NCI-H446 (cell line): ENCODE data around the gene MEGF11.

Source experiments
- DNase-seq, 2 experiments: peaks; one replicate each; lab custom pipeline; 2025; lab: John Stamatoyannopoulos, UW

Gene MEGF11

DNA sequence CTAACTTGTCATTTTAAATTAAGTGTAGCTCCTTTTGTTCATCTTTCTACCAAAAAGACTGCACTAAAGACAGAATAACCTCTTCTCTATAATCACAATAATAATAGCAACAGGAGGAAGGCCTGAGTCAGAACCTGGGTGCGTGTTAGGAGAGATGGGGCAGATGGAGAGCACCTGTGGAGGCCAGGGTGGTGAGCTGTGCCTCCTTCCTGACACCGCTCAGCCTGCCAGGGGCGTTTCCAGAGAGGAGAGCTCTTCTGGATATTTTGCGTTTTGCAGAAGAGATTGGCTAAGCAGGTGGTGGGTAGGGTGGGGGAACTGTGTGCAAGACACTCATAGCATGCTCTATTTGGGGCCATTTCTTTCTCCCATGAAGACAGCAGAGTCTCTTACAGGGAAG is 83.5 kb downstream of the MEGF11 start:
- no peak for DNase-seq

DNA sequence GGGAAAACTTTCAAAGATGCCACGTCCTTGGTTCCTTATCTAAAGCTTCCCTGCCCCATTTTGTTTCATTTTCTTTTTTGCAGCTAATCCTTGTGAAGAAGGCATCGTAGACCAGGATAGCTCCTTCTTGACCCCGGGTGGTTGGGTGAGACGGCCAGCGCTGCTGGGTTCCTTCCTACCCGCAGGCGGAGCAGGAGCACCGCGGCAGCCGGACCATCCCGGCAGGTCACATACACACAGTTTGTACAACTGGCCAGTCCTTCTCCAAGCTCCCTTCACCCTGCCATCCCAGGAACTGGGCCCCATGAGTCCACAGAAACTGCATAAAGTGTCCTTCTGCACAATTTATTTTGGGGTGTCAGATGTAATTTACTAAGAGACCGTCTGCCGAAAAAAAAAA is 83.9 kb downstream of the MEGF11 start:
- no peak for DNase-seq

DNA sequence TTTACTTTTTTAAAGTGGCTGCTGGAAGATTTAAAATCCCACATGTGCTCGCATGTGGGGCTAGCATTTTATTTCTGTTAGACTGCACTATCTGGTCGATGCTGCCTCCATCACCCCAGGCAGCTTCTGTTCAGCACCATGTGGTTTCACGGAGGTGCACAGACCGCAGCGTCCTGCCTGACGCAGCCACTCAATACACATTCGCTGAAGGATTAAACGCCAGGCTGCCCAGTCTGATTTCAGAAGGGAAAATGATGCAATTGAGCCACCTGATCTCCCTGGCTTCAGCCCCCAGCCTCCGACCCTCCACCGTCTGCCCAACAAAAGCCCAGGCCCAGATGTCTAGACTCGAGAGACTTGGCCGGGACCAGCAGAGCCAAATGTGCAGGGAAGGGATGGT is 84.5 kb downstream of the MEGF11 start:
- DNase-seq = peak in 1 of 2 experiments; percentile 48

DNA sequence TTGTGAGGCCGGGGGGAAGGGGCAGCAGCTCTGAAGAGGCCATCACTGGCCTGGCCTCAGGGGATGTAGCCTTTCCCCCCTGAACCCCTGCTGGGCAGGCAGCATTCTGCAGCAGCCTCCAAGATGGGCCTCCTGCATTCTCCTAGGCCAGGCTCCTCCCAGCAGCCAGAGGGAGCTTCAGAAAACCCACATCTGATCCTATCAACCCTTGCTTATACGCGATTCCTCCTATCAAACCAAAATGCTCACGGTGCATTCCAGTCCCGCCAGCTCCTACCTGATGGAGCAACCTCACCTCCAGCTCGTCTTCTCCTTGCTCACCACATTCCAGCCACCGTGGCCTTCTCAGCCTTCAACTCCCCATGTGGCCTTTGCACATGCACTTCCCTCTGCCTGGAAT is 85.7 kb downstream of the MEGF11 start:
- no peak for DNase-seq

DNA sequence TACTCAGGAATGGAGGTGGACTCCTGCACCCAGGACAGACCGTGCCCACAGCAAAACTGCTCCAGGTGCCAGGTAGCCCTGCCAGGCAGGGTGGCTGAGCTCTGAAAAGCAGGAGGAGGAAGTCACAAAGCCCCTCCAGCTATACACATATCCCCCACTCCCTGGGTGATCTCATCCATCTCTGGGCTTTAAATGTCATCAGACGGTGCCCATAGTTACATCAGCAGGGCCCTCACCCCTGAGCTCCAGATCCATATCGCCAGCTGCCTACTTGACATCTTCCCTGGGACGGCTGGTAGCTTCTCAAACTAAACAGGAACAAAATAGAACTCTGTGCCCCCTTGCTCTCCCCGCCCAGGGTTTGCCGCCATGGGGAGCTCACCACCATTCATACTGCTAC is 87.7 kb downstream of the MEGF11 start:
- no peak for DNase-seq

DNA sequence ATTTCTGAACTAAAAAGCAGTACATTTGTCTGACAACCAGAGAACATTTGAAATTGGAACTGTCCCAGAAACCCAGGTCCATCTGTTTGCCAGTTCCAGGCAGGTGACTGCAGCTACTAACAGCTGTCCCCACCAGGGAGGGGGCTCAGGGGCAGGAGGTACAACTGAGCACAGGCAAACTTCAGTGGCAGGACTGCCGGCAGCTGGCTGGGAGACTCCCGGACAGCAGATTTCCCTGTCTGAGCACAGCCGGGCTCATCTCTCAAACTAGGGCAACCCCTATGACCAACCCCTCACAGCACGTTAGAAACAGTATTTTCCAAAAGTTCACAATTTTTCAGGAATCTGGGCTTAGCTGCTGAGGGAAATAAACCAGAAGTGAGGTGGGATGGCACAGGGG is 88.8 kb downstream of the MEGF11 start:
- no peak for DNase-seq

DNA sequence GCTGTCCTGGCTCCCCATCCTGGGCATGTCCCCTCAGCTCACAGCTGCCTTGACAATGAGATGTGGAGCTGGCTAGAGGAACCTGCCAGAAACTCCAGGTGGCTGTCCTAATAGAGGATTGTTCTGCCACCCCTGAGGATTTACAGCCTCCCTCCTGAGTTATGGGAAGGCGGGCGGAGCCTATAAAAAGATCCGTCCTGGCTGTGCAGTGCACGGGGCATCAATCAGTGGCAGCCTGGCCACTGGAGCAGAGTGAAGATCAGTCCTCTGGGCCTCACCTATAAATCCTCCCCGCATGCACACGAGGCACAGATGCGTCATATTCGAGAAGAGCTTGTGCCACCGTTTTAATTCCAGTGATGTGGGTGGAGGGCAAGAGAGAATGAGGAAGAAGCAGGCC is 90.0 kb downstream of the MEGF11 start:
- no peak for DNase-seq

DNA sequence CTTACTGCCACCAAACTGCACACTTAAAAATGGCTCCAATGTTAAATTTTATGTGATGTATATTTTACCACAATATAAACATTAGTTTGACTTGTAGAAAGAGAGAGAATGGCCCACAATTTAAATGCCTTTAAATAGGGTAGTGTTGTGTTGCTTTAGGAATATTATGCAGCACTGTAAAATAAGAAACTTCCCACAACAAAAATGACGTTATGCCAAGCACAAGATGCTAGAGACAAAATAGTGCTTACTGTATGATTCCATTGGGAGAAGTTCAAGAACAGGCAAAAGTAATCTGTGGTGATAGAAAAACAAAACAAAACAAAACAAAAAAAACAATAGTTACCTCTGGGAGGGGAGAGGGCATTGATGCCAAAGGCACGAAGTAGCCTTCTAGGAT is 91.3 kb downstream of the MEGF11 start:
- DNase-seq = no peak

DNA sequence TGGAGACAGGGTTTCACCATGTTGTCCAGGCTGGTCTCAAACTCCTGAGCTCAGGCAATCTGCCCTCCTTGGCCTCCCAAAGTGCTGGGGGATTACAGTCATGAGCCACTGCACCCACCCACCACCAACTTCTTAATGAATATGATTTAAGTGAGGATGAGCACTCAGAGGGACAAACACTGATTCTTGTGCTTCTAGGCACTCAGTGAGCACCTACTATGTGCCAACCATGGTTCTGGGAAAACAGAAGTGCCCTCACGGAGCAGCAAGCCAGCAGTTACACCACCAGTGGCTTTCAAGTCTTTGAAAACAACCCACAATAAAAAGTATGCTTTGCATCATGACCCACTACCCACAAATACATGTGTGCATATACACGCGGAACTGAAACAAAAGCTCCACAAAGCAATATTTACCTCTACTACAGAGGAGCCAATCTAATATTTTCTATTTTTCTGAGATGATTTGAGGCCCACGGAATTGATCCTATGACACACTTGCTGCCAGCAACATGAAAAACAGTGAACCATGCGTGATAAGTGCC is 91.9 kb downstream of the MEGF11 start:
- no peak for DNase-seq

DNA sequence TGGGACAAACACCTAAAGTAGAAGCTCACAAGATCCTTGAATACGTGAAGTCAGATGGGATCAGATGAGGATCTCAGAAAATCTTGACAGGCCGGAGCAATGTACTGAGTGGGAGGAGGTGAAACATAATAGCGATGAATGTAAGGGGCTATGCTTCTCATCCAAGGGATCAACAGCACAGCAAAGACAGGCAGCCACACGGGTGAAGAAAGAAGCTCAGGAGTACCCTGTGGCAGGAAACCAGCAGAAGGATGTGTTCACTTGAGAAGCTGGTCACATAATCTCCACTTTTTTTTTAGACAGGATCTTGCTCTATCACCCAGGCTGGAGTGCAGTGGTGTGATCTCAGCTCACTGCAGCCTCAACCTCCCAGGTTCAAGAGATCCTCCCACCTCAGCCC is 92.4 kb downstream of the MEGF11 start:
- no peak for DNase-seq

DNA sequence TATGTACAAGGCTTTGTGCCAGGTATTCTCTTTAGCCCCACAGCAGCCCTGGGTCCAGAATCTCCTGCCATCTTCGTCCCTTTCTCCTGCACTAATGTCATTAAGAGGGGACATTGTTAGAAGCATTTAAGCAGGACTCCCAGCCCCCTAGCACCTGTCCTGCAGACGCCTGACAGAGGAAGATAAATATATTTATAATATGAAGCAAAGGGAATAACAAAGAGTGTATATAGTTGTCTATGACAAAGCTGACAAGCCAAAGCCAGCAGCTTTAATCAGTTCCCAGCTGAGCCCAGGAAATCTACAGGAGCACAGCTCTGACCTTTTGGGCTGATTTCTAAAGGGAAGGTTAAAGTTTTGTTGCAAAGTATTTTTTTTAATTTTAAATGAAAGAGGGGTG is 96.0 kb downstream of the MEGF11 start:
- no peak for DNase-seq

DNA sequence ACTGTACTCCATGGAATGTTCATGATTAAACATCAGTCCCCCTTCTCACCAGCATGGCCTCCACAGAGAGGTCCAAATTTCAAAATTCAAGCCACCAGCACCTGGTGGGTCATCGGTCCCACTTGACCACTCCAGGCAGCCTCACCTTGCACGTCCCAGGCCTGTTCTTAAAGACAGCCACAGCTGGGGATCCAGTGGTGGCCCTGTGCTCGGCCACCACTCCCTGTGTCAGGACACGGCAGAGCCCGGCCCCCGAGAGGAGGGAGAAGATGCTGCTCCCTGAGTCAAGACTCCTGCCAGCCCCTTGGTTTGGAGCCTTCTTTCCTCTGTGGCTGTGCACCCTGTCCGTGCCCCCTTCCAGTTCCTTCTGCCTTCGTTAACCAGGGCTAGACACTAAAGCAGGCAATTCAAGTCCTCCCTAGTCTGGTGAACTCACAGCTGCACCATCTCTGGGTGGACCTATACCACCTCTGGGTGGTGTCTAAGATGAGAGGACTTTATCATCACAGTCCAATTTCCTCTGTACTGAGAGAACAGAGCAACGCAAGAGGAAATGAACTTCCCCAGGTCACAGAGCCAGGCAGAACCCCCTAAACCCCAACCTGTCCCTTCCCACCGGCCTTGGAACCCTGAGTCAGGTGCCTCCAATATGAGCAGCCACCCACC is 97.1 kb downstream of the MEGF11 start:
- DNase-seq = no peak

DNA sequence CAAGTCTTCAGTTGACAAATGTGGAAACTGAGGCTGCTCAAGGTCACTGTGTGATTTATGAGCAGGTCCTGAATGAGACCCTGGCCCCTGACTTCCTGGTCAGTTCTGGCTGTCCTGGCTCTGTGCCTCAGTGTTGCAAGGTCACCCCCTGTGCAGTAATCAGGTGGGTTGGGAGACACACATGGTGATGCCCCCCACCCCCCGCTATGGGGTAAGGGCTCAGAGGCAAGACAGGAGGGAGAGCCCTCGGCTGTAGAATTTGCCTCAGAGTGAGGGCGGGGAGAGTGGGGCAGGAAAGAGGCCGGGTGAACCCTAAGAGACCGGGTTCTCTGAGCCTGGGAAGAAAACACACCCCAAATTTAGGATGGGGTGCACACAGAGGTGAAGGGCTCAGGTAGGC is 98.5 kb downstream of the MEGF11 start:
- no peak for DNase-seq

DNA sequence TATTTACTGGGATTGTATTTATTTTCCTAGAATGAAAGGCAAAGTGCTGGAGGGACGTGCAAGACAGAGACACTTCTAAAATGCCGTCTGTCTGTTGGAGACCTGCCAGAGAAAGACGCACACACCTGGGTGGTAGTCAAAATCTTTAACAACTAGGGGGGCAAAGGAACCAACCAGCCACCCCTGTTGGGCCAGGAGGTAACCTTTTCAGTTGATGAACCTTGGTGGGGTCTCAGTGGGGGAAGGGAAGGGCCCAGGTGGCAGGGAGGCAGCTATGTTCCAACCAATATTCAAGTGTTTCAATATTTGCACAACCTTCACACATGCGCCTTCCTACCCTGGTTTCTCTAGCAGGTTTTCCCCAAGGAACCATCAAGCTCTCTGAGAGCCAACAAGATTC is 99.0 kb downstream of the MEGF11 start:
- no peak for DNase-seq

DNA sequence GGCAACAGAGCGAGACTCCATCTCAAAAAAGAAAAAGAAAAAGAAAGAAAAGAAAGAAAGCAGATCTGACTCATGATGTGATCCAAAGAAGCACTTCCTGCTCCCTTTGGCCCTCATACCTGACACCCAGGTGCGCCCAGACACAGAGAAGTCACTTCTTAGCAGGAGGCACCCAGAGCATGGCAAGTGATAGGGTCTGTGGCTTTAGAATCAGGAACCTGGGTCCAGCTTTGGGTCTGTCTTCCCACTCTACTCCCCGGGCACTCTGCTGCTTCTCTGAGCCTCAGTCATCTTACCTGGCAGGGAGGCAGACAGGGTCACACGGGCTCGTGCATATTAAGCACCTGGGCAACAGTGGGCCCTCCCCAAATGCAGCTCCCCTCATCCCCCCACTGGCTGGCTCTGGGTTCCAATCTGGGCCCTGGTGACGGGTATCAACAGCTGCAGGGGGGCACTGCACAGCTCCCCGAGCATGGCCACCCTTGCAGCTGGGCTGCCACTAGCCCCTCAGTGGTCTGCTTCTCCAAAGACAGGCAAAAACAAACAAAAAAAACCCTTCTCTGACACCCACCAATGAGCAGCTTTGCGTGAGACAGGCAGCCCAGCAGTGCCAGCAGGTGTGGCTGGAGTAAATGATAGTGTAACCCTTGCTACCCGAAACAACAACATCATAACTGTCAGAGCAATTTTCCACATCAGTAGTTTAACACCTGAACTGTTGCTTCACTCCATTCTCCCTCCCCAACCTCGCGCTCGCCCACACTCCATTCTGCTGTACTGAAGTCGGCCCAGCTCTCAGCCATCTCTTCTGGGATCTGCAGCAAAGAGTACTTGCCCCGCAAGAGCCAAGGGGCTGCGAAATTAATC is 99.8 kb downstream of the MEGF11 start:
- DNase-seq = no peak

DNA sequence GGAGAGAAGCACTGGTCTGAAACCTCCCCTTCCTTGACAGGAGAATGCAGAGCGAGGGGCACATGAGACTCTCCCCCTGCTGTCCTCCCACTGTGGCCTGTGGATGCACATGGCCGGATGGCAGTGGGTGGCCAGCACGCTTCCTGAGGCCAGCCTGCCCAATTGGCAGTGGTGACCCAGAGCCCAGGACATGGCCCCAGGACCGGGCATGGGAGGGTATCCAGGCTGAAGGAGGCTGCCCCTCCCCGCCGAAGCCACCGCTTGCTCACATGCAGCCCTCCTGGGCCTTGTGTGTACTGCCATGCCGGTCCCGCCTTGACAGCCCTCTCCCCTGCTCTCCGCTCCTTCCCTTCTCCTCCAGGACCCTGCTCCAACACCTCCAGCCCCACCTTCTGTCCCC is 100.9 kb downstream of the MEGF11 start:
- DNase-seq = no peak

DNA sequence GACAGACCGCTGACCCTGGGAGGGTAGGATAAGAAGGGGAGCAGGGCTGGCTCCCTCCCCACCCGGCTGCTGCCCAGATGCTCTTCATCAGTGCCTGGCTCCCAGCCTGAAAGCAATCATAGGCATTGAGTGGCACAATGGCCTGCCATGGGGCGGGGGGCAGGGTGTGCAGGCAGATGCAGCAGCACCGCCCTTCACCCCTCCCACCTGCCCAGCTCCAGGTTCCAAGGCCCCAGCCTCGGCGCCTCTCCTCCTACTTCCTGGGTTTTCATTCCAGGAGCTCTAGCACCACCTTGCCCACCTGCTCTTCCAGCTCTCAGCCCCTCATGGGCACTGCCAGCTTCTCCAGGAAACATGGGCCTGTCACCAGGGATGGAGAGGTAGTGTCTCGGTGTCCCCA is 101.7 kb downstream of the MEGF11 start:
- DNase-seq = peak in 1 of 2 experiments; percentile 51

DNA sequence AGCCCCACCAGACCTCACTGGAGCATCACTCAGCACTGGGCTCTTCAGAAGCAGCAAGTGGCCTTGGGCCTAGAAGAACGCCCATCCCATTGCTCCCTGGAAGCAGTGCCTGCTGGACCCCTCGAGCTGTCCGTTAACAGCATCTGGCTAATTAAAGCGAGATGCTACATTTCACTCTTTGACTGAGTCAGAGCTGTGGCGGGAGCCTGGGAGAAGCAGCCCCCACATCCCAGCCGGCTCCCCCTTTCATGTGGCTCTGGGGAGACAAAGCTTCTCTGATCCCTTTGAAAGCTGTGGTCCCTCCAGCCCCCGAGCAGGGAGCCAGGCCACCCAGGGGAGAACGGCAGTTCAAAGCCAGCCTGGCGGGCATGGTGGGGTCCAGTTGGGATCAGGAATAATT is 103.7 kb downstream of the MEGF11 start:
- no peak for DNase-seq

DNA sequence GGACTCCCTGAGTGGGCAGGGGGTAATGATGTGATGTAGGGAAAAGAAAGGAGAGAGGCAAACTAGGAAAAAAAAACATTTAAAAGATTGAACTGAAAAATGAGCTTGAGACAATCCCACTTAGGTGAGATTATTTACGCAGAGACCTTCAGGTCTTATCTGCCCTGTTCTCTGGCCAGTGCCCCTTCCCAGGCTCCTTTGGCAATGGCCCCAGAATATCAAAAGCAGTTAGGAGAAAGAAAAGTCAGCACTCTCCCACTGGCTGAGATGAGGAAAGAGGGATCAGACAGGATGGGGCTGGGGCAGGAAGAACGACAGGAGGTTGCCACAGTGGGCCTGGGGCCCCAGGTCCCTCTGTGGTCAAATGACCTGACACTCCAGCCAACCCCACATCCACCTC is 105.4 kb downstream of the MEGF11 start:
- DNase-seq = no peak

DNA sequence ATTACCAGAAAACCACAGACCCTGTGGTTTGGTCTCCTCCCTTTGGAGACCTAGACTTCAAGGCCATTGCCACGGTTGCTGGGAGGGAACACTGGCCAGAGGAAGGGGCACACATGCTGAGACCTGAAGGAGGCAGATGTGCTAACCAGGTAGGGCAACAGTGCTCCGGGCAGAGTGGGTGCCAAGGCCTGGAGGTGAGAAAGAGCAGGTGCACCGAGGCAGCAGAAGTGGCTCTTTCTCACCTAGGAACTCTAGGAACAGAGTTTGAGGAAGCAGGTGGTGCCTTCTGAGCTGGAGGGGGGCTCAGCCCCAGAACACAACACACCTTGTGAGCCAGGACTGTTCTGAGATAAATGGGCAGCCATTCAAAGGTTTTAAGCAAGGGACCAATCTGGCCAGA is 106.1 kb downstream of the MEGF11 start:
- no peak for DNase-seq

DNA sequence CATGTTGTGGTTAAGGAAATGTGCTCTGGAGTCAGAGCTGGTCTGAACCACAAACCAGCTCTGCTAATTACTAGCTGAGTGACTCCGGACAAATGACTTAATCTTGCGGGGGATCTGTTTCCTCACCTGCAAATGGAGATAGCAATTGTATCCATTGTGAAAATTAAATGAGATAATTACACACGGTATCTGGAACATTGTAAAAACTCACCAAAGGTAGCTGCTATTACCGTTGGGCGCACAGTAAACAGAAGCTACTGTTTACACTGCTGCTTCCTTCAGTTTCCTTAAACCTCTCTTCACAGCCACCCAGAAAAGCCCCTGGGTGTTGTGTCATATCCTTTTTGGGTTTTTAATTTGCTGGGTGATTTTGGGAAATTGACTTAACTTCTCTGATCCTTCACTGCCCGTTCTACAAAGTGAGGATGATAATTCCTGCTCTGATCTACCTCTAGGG is 107.8 kb downstream of the MEGF11 start:
- no peak for DNase-seq

DNA sequence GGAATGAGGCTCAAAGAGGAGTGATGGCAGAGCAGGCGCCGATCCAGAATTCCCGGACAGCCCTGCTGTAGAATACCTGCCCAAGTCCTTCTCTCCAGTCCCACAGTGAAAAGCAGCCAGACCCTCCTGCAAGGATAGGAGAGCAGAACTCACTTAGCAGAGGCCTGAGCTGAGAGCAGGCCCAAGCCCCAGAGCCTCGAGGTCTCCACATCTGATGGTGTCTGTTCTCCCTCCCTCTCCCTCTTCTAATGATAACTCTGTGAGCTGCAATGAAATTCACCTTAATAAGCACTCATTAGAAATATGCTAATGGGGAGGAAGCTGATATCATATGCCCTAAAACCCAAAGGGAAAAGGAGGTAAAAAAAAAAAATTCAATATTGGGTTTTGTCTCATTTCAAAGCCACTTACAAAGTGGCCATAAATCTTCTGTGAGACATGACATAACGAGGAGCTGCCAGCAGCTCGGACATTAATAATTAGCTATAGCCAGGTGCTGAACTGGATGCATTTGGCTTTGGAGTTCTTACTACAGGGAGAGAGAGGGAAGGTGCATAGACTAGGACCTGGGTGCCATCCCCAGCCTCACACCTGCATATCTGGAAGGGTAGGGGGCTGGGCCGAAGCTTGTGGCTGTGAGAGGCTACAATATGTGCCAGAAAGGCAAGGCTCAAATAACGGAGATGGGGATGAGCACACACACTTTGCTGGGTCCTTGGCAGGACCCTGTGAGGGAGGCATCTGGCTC is 108.4 kb downstream of the MEGF11 start:
- peak in 1 of 2 experiments; percentile 56 for DNase-seq

DNA sequence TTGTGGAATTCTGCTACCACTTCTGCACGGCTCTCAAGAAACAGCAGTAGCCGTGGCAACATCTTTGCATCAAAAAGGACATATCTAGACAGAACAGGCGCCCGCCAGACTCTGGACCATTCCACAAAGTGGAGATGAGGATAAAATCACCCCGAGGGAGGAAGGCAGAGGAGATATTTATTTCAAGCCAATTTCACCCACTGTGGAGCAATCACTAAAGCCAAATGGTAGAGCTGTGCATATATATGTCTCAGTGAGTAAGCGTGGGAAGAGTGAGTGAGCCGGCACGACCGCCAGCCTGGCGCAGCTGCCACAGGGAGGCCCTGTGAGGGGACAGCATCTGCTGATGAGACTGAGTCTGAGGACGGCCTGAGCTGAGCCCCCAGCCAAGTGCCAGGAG is 111.3 kb downstream of the MEGF11 start:
- DNase-seq = no peak
